HepG2 (cell line): Measurements from ENCODE around the gene KIAA0825. TPM values are rescaled to one million over a fixed set of nuclear protein-coding genes. Genes with fewer than 3 reads are reported as not detected.

ENCODE experiments used
- ATAC-seq: fragments of 200-7000 bp; cut with Tn5 transposase; 3 replicates; pipeline ENCODE4 v1.9.1; 2020; ENCODE audit warnings: mild to moderate bottlenecking, moderate library complexity
- BruUV-seq: library from RNA; stranded (reverse); fragments of 400-500 nt; replicated peaks from 2 replicates; lab custom pipeline; 2021; lab: Mats Ljungman, UMichigan
- CTCF ChIA-PET: fragments of 300-600 bp; formaldehyde crosslinking; extraction: SDS; loops from one replicate; lab custom pipeline; 2021; ENCODE audit warnings: low total read pairs, inconsistent platforms, low intra/inter-chr PET ratio; lab: Yijun Ruan, JAX
- POLR2A ChIA-PET: fragments of 350-600 bp; sonication (Branson Sonifier 250); formaldehyde crosslinking; loops from one replicate; lab custom pipeline; 2020; ENCODE audit warnings: antibody characterized with exemption, inconsistent platforms; lab: Yijun Ruan, JAX
- DNase-seq: peaks from one replicate; pipeline ENCODE4 v3.0.0-alpha.2; 2015; ENCODE audit warnings: low spot score
- FAIRE-seq: peaks from 3 replicates; lab custom pipeline; 2011; peaks lifted over from hg19 to GRCh38; lab: Jason Lieb, UNC
- H2AFZ ChIP-seq: one replicate; pipeline ENCODE4 v1.6.1; 2011; ENCODE audit warnings: low read length, inconsistent platforms
- H3K27ac ChIP-seq: fragments of 300-600 bp; 3 replicates; pipeline ENCODE4 v1.8.0; 2011; ENCODE audit warnings: mixed run types, mild to moderate bottlenecking, mixed read lengths, low read length, inconsistent platforms; ENCODE audit not compliant: insufficient read depth; ENCODE audit errors: extremely low read length
- H3K27me3 ChIP-seq, 2 experiments: fragments of 200-600 bp in 1 of 2; 2 replicates in 1 of 2; 3 replicates in 1 of 2; pipeline versions ENCODE4 v1.6.0 to v1.8.0; 2011; ENCODE audit warnings: low read length in 2 of 2, mild to moderate bottlenecking in 2 of 2, moderate library complexity in 2 of 2, inconsistent platforms in 1 of 2; ENCODE audit not compliant: insufficient read depth in 2 of 2, control insufficient read depth in 1 of 2
- H3K36me3 ChIP-seq, 2 experiments: fragments of 200-600 bp in 1 of 2; replicated peaks in 1 of 2; 2 replicates in 1 of 2; 3 replicates in 1 of 2; pipeline versions ENCODE4 v1.5.1 to v1.8.0; 2011; ENCODE audit warnings: low read length in 2 of 2, inconsistent platforms in 1 of 2; ENCODE audit not compliant: insufficient read depth in 2 of 2, control insufficient read depth in 1 of 2
- H3K4me1 ChIP-seq: 2 replicates; pipeline ENCODE4 v1.5.1; 2012; ENCODE audit warnings: low read length, inconsistent platforms; ENCODE audit not compliant: insufficient read depth
- H3K4me2 ChIP-seq: 2 replicates; pipeline ENCODE4 v1.6.0; 2011; ENCODE audit warnings: low read depth, low read length, inconsistent platforms
- H3K4me3 ChIP-seq, 3 experiments: fragments of 200-600 bp in 1 of 3; sonication (generic), shearing (Covaris generic) in 1 of 3; replicated peaks in 1 of 3; 2 replicates each; pipeline ENCODE4 v1.5.1; 2011 to 2016; ENCODE audit warnings: low read length in 3 of 3, inconsistent platforms in 2 of 3, low read depth in 2 of 3, mild to moderate bottlenecking in 2 of 3, control low read depth in 1 of 3, mixed read lengths in 1 of 3; ENCODE audit not compliant: insufficient read depth in 1 of 3
- H3K79me2 ChIP-seq: one replicate; pipeline ENCODE4 v1.6.1; 2011; ENCODE audit warnings: low read length, inconsistent platforms; ENCODE audit not compliant: insufficient read depth
- H3K9ac ChIP-seq: 2 replicates; pipeline ENCODE4 v1.6.0; 2011; ENCODE audit warnings: mild to moderate bottlenecking, low read depth, low read length, inconsistent platforms; ENCODE audit not compliant: insufficient read depth
- H3K9me3 ChIP-seq: 2 replicates; pipeline ENCODE4 v1.5.1; 2012; ENCODE audit warnings: mild to moderate bottlenecking, low read length
- H4K20me1 ChIP-seq: 2 replicates; pipeline ENCODE4 v1.6.0; 2011; ENCODE audit warnings: inconsistent platforms, mild to moderate bottlenecking, low read length, moderate library complexity; ENCODE audit not compliant: insufficient read depth
- DNMT3B ChIP-seq: conservative IDR thresholded peaks from 2 replicates; pipeline ENCODE4 v1.6.1; 2016; ENCODE audit warnings: missing biosample characterization, control low read depth
- GATAD2A ChIP-seq: IDR thresholded peaks from 2 replicates; pipeline ENCODE4 v1.6.1; 2016
- HDAC2 ChIP-seq: sonication (generic); formaldehyde crosslinking; IDR thresholded peaks from 2 replicates; pipeline ENCODE4 v1.4.0; 2020; ENCODE audit warnings: missing genetic modification reagents
- KAT2B ChIP-seq: fragments of 150-350 bp; IDR thresholded peaks from 2 replicates; pipeline ENCODE4 v1.6.1; 2014; ENCODE audit warnings: low read depth, low read length, borderline replicate concordance
- MEF2D ChIP-seq: sonication (generic); formaldehyde crosslinking; IDR thresholded peaks from 2 replicates; pipeline ENCODE4 v1.5.1; 2020; ENCODE audit warnings: mild to moderate bottlenecking, missing genetic modification reagents
- PHB2 ChIP-seq: fragments of 450-650 bp; IDR thresholded peaks from 2 replicates; pipeline ENCODE4 v1.6.1; 2018; ENCODE audit not compliant: partially characterized antibody
- ZFP1 ChIP-seq: IDR thresholded peaks from 2 replicates; pipeline ENCODE4 v1.6.1; 2016
- ZFYVE20 ChIP-seq: sonication (generic); formaldehyde crosslinking; IDR thresholded peaks from 2 replicates; pipeline ENCODE4 v1.8.0; 2023; ENCODE audit warnings: low read depth, mild to moderate bottlenecking, moderate library complexity, missing genetic modification reagents, borderline replicate concordance
- ZNF816 ChIP-seq: sonication (generic); formaldehyde crosslinking; IDR thresholded peaks from 2 replicates; pipeline ENCODE4 v1.8.0; 2022; ENCODE audit warnings: missing genetic modification reagents, mild to moderate bottlenecking, borderline replicate concordance
- WGBS: methylation state at CpG from one replicate; pipeline ENCODE4 v1.1.6; 2017; ENCODE audit warnings: low lambda C conversion rate; 5-methylcytosine and 5-hydroxymethylcytosine counted together
- in situ Hi-C: cut with HindIII; loops from 2 replicates; pipeline ENCODE4 v1.10.0; 2017; ENCODE audit warnings: low pct_unique_long_range_greater_than_20kb; ENCODE audit not compliant: extremely low pct_ligation_motif_present
- intact Hi-C: fragments of 100-400 bp; cut with micrococcal nuclease; formaldehyde crosslinking; loops from one replicate; pipeline ENCODE4 v1.10.0; 2022; ENCODE audit not compliant: unreplicated experiment
- polyA plus RNA-seq, 8 experiments: library from polyadenylated mRNA; depleted of rRNA in 3 of 8; stranded (reverse) in 7 of 8; unstranded in 1 of 8; fragments of >200 nt; fragmentation: Illumina TruSeq in 4 of 8; extraction: Trizol in 4 of 8; gene quantifications; 2 replicates each; pipeline versions ENCODE4 v1.2.1 to v1.2.3, GENCODE V29; 2011 to 2016; ENCODE audit warnings: low read depth in 4 of 8, missing spikeins in 1 of 8, mixed read lengths in 1 of 8; ENCODE audit not compliant: insufficient read depth in 1 of 8
- total RNA-seq, 5 experiments: library from RNA; depleted of rRNA; stranded (reverse); fragments of >200 nt; fragmentation: Illumina TruSeq; extraction: Trizol; gene quantifications; 2 replicates each; pipeline ENCODE4 v1.2.3, GENCODE V29; 2016; ENCODE audit warnings: low read depth in 1 of 5
- TF ChIP-seq, protein P1 (sequence below): sonication (generic); formaldehyde crosslinking; IDR thresholded peaks from 2 replicates; pipeline ENCODE4 v1.5.1; 2020; ENCODE audit warnings: mild to moderate bottlenecking, moderate library complexity, missing genetic modification reagents
- TF ChIP-seq, protein P2 (sequence below): fragments of 450-650 bp; IDR thresholded peaks from 2 replicates; pipeline ENCODE4 v1.6.1; 2017; ENCODE audit warnings: mild to moderate bottlenecking
- TF ChIP-seq, protein P3 (sequence below): sonication (generic); formaldehyde crosslinking; IDR thresholded peaks from 2 replicates; pipeline ENCODE4 v1.5.1; 2020; ENCODE audit warnings: mild to moderate bottlenecking, missing genetic modification reagents
- TF ChIP-seq, protein P4 (sequence below): sonication (generic); formaldehyde crosslinking; conservative IDR thresholded peaks from 2 replicates; pipeline ENCODE4 v1.8.0; 2022; ENCODE audit warnings: mild to moderate bottlenecking, moderate library complexity, missing genetic modification reagents

Gene KIAA0825
- total and polyA plus RNA-seq, 2 of the 13 experiments (the other 11 are each of a cell fraction or from before 2014, with no cell fraction given) = 0.05 to 0.51 TPM

DNA sequence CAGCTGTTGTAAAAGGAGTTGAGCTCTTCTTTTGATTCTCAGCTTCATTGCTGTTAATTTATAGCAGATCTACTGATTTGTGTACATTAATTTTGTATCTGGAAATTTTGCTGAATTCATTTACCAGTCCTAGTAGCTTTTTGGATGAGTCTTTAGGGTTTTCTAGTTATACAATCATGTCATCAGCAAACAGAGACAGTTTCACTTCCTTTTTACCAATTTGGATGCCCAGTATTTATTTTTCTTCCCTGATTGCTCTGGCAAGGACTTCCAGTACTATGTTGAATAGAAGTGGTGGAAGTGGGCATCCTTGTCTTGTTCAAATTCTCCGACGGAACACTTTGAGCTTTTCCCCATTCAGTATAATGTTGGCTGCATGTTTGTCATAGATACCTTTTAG is 478.1 kb downstream of the KIAA0825 start:
- ATAC-seq (no peak), FAIRE-seq (no peak), DNase-seq (no peak)
- Histone ChIP-seq H3K27ac (no peak overlapping the region), H3K4me1 (no peaks in the 10 kb centered on the region), H2AFZ (no peak overlapping the region), H3K79me2 (no peaks in the 10 kb centered on the region), H3K27me3 (no peaks in the 10 kb centered on the region), H3K4me3 (no peak overlapping the region), H4K20me1 (no peaks in the 10 kb centered on the region), H3K36me3 (no peaks in the 10 kb centered on the region), H3K9ac (no peak overlapping the region), H3K4me2 (no peak overlapping the region), H3K9me3 (no peaks in the 10 kb centered on the region)
- in situ Hi-C loops = no loop called here
- intact Hi-C loops = no loop called here
- 2% methylated on average over 2 of the region's 2 CpGs for WGBS
- CTCF ChIA-PET = no interaction called here
- BruUV-seq = no TSS peak
- POLR2A ChIA-PET = no interaction called here
- TF ChIP-seq, protein P1, sequence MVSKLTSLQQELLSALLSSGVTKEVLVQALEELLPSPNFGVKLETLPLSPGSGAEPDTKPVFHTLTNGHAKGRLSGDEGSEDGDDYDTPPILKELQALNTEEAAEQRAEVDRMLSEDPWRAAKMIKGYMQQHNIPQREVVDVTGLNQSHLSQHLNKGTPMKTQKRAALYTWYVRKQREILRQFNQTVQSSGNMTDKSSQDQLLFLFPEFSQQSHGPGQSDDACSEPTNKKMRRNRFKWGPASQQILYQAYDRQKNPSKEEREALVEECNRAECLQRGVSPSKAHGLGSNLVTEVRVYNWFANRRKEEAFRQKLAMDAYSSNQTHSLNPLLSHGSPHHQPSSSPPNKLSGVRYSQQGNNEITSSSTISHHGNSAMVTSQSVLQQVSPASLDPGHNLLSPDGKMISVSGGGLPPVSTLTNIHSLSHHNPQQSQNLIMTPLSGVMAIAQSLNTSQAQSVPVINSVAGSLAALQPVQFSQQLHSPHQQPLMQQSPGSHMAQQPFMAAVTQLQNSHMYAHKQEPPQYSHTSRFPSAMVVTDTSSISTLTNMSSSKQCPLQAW (CRISPR knock-in tag) = no peak
- TF ChIP-seq MEF2D (CRISPR knock-in tag) (no peak), KAT2B (no peak), ZFP1 (CRISPR knock-in tag) (no peak), PHB2 (no peak), ZFYVE20 (CRISPR knock-in tag) (no peak), ZNF816 (CRISPR knock-in tag) (no peak), GATAD2A (CRISPR knock-in tag) (no peak), DNMT3B (CRISPR knock-in tag) (no peak), HDAC2 (CRISPR knock-in tag) (no peak)
- TF ChIP-seq, protein P2, sequence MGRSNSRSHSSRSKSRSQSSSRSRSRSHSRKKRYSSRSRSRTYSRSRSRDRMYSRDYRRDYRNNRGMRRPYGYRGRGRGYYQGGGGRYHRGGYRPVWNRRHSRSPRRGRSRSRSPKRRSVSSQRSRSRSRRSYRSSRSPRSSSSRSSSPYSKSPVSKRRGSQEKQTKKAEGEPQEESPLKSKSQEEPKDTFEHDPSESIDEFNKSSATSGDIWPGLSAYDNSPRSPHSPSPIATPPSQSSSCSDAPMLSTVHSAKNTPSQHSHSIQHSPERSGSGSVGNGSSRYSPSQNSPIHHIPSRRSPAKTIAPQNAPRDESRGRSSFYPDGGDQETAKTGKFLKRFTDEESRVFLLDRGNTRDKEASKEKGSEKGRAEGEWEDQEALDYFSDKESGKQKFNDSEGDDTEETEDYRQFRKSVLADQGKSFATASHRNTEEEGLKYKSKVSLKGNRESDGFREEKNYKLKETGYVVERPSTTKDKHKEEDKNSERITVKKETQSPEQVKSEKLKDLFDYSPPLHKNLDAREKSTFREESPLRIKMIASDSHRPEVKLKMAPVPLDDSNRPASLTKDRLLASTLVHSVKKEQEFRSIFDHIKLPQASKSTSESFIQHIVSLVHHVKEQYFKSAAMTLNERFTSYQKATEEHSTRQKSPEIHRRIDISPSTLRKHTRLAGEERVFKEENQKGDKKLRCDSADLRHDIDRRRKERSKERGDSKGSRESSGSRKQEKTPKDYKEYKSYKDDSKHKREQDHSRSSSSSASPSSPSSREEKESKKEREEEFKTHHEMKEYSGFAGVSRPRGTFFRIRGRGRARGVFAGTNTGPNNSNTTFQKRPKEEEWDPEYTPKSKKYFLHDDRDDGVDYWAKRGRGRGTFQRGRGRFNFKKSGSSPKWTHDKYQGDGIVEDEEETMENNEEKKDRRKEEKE = no peak
- TF ChIP-seq, protein P3, sequence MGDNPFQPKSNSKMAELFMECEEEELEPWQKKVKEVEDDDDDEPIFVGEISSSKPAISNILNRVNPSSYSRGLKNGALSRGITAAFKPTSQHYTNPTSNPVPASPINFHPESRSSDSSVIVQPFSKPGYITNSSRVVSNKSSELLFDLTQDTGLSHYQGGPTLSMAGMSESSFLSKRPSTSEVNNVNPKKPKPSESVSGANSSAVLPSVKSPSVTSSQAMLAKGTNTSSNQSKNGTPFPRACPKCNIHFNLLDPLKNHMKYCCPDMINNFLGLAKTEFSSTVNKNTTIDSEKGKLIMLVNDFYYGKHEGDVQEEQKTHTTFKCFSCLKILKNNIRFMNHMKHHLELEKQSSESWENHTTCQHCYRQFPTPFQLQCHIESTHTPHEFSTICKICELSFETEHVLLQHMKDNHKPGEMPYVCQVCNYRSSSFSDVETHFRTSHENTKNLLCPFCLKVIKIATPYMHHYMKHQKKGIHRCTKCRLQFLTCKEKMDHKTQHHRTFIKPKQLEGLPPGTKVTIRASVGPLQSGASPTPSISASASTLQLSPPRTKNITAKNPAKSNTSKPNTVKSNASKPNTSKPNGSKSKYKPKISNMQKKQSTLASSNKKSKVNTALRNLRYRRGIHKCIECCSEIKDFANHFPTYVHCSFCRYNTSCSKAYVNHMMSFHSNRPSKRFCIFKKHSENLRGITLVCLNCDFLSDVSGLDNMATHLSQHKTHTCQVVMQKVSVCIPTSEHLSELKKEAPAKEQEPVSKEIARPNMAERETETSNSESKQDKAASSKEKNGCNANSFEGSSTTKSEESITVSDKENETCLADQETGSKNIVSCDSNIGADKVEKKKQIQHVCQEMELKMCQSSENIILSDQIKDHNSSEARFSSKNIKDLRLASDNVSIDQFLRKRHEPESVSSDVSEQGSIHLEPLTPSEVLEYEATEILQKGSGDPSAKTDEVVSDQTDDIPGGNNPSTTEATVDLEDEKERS (CRISPR knock-in tag) = no peak
- TF ChIP-seq, protein P4, sequence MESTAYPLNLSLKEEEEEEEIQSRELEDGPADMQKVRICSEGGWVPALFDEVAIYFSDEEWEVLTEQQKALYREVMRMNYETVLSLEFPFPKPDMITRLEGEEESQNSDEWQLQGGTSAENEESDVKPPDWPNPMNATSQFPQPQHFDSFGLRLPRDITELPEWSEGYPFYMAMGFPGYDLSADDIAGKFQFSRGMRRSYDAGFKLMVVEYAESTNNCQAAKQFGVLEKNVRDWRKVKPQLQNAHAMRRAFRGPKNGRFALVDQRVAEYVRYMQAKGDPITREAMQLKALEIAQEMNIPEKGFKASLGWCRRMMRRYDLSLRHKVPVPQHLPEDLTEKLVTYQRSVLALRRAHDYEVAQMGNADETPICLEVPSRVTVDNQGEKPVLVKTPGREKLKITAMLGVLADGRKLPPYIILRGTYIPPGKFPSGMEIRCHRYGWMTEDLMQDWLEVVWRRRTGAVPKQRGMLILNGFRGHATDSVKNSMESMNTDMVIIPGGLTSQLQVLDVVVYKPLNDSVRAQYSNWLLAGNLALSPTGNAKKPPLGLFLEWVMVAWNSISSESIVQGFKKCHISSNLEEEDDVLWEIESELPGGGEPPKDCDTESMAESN (CRISPR knock-in tag) = no peak
